Sigmoid colon (tissue), 7 donors: ENCODE results near the gene MC5R. TPM values are rescaled to one million over a fixed set of nuclear protein-coding genes. Genes with fewer than 3 reads are reported as not detected.

Experiments used
- DNase-seq: peaks from one replicate; pipeline ENCODE4 v3.0.0-alpha.2; 2019
- H3K27ac ChIP-seq, 4 donors: fragments of 200-600 bp; sonication (generic); one replicate each; pipeline ENCODE4 v1.5.1; 2016 to 2019; ENCODE audit warnings: mild to moderate bottlenecking in 1 of 4
- H3K27me3 ChIP-seq, 3 donors: fragments of 200-600 bp; sonication (generic); one replicate each; pipeline ENCODE4 v1.5.1; 2019; ENCODE audit warnings: mild to moderate bottlenecking in 1 of 3
- H3K36me3 ChIP-seq, 4 donors: fragments of 200-600 bp; sonication (generic); one replicate each; pipeline ENCODE4 v1.5.1; 2016 to 2019
- H3K4me1 ChIP-seq, 4 donors: fragments of 200-600 bp; sonication (generic); one replicate each; pipeline ENCODE4 v1.5.1; 2017 to 2019
- H3K4me3 ChIP-seq, 4 donors: fragments of 200-600 bp; sonication (generic); one replicate each; pipeline ENCODE4 v1.5.1; 2017 to 2019; ENCODE audit warnings: mild to moderate bottlenecking in 2 of 4, moderate library complexity in 1 of 4
- H3K9me3 ChIP-seq, 4 donors: fragments of 200-600 bp in 3 of 4; sonication (generic) in 3 of 4; one replicate each; pipeline versions ENCODE4 v1.5.1 to v1.6.1; 2013 to 2019
- CTCF ChIP-seq, 4 experiments: fragments of 450-650 bp in 3 of 4; fragments of 200-600 bp in 1 of 4; IDR thresholded peaks; one replicate each; pipeline ENCODE4 v1.5.1; 2016 to 2019; ENCODE audit warnings: antibody characterized with exemption in 4 of 4, mild to moderate bottlenecking in 3 of 4, moderate library complexity in 2 of 4
- EP300 ChIP-seq, 4 donors: sonication (generic); formaldehyde crosslinking; IDR thresholded peaks; one replicate each; pipeline ENCODE4 v1.6.1; 2017; ENCODE audit warnings: antibody characterized with exemption in 4 of 4
- POLR2A ChIP-seq, 2 donors: fragments of 450-650 bp; IDR thresholded peaks; one replicate each; pipeline ENCODE4 v1.6.1; 2016; ENCODE audit warnings: antibody characterized with exemption in 2 of 2, mild to moderate bottlenecking in 2 of 2, moderate library complexity in 2 of 2
- POLR2AphosphoS5 ChIP-seq, 4 donors: sonication (generic); formaldehyde crosslinking; IDR thresholded peaks; one replicate each; pipeline ENCODE4 v1.6.1; 2017; ENCODE audit warnings: antibody characterized with exemption in 4 of 4
- WGBS, 2 donors: extraction: QIAGEN DNeasy Blood & Tissue Kit; methylation state at CpG; one replicate each; pipeline ENCODE4 v1.1.7; 2013; 5-methylcytosine and 5-hydroxymethylcytosine counted together
- intact Hi-C: fragments of 100-400 bp; cut with DNase I; formaldehyde crosslinking; loops from one replicate; pipeline ENCODE4 v1.15.1; 2023
- polyA plus RNA-seq, 3 donors: library from polyadenylated mRNA; stranded (reverse); fragments of 200-250 nt; gene quantifications; one replicate each; pipeline ENCODE4 v1.2.3, GENCODE V29; 2013
- total RNA-seq, 4 donors: library from RNA; depleted of rRNA; stranded (reverse); fragments of >200 nt; gene quantifications; one replicate each; pipeline ENCODE4 v1.1.0, GENCODE V29; 2016
- donor health status: healthy with polysubstance abuse.
- donor health status: Bipolar disorder and iron deficiency.
- donor health status: healthy.

The MC5R gene
- total and polyA plus RNA-seq, 7 donors, result not detected

GRCh38 chr18:13868501-13869271 lies 44.7 kb downstream of the MC5R start:
- peaks cover 0 to 5% (median 0%) of the 10 kb centered on the region in 4 donors for H3K4me1 ChIP-seq
- H3K9me3 ChIP-seq, result no peaks in the 10 kb centered on the region
- no peak for TF ChIP-seq EP300 (IDR thresholded peaks at IDR 0.05)
- TF ChIP-seq POLR2A (IDR thresholded peaks at IDR 0.05), result no peak
- TF ChIP-seq CTCF (IDR thresholded peaks at IDR 0.05), result no peak
- no peak for TF ChIP-seq POLR2AphosphoS5 (IDR thresholded peaks at IDR 0.05)
- H3K27me3 ChIP-seq, result peaks cover 2 to 31% (median 20%) of the 10 kb centered on the region in 3 donors
- no peak for DNase-seq
- intact Hi-C loops, result no loop called here
- WGBS, 2 donors, result 5 to 13% methylated on average over 51 of the region's 51 CpGs
- H3K36me3 ChIP-seq, result no peaks in the 10 kb centered on the region
- no peak overlapping the region for H3K27ac ChIP-seq
- H3K4me3 ChIP-seq, result peak overlapping the region in 1 of 4 donors; percentile 2

GRCh38 chr18:13871701-13872100 lies 47.8 kb downstream of the MC5R start:
- DNase-seq, result no peak
- no peak for TF ChIP-seq POLR2AphosphoS5 (IDR thresholded peaks at IDR 0.05)
- TF ChIP-seq POLR2A (IDR thresholded peaks at IDR 0.05), result no peak
- no peak for TF ChIP-seq CTCF (IDR thresholded peaks at IDR 0.05)
- no peak for TF ChIP-seq EP300 (IDR thresholded peaks at IDR 0.05)
- intact Hi-C loops, result no loop called here
- Histone ChIP-seq H3K36me3 (no peaks in the 10 kb centered on the region), H3K4me3 (no peak overlapping the region), H3K4me1 (peaks cover 0 to 5% (median 0%) of the 10 kb centered on the region in 4 donors), H3K27me3 (peaks cover 2 to 31% (median 20%) of the 10 kb centered on the region in 3 donors), H3K9me3 (no peaks in the 10 kb centered on the region), H3K27ac (no peak overlapping the region)
- WGBS, 2 donors, result 56 to 62% methylated on average over 13 of the region's 13 CpGs

GRCh38 chr18:13872373-13872772 lies 48.4 kb downstream of the MC5R start:
- H3K27me3 ChIP-seq, result peaks cover 2 to 31% (median 20%) of the 10 kb centered on the region in 3 donors
- H3K9me3 ChIP-seq, result no peaks in the 10 kb centered on the region
- H3K27ac ChIP-seq, result no peak overlapping the region
- peaks cover 0 to 5% (median 0%) of the 10 kb centered on the region in 4 donors for H3K4me1 ChIP-seq
- H3K36me3 ChIP-seq, result no peaks in the 10 kb centered on the region
- 90 to 91% methylated on average over 14 of the region's 14 CpGs for WGBS, 2 donors
- DNase-seq, result no peak
- no peak overlapping the region for H3K4me3 ChIP-seq
- TF ChIP-seq POLR2A (IDR thresholded peaks at IDR 0.05), result no peak
- TF ChIP-seq CTCF (IDR thresholded peaks at IDR 0.05), result no peak
- TF ChIP-seq EP300 (IDR thresholded peaks at IDR 0.05), result no peak
- no peak for TF ChIP-seq POLR2AphosphoS5 (IDR thresholded peaks at IDR 0.05)
- intact Hi-C loops, result no loop called here

GRCh38 chr18:13872932-13873331 lies 49.0 kb downstream of the MC5R start:
- DNase-seq, result no peak
- Histone ChIP-seq H3K27ac (no peak overlapping the region), H3K36me3 (no peaks in the 10 kb centered on the region), H3K4me3 (no peak overlapping the region), H3K9me3 (no peaks in the 10 kb centered on the region), H3K27me3 (peaks cover 2 to 28% (median 20%) of the 10 kb centered on the region in 3 donors), H3K4me1 (peaks cover 0 to 5% (median 0%) of the 10 kb centered on the region in 4 donors)
- WGBS, 2 donors, result 75 to 87% methylated on average over 5 of the region's 5 CpGs
- no peak for TF ChIP-seq POLR2AphosphoS5 (IDR thresholded peaks at IDR 0.05)
- no peak for TF ChIP-seq EP300 (IDR thresholded peaks at IDR 0.05)
- TF ChIP-seq POLR2A (IDR thresholded peaks at IDR 0.05), result no peak
- TF ChIP-seq CTCF (IDR thresholded peaks at IDR 0.05), result no peak
- intact Hi-C loops, result no loop called here
